Panc1 (cell line): ENCODE measurements around the gene SP6. TPM values are rescaled to one million over a fixed set of nuclear protein-coding genes. Genes with fewer than 3 reads are reported as not detected.

ENCODE experiments used
- ATAC-seq: fragments of 200-7000 bp; cut with Tn5 transposase; 2 replicates; pipeline ENCODE4 v1.9.1; 2020; ENCODE audit warnings: mild to moderate bottlenecking, moderate library complexity
- BruUV-seq: library from RNA; stranded (reverse); fragments of 400-500 nt; replicated peaks from 2 replicates; lab custom pipeline; 2021; lab: Mats Ljungman, UMichigan
- CTCF ChIA-PET: fragments of 300-600 bp; sonication (Branson Sonifier 250); formaldehyde crosslinking; loops from one replicate; lab custom pipeline; 2022; ENCODE audit warnings: antibody characterized with exemption; lab: Charles Lee
- POLR2A ChIA-PET: fragments of 300-600 bp; sonication (Branson Sonifier 250); formaldehyde crosslinking; loops from one replicate; lab custom pipeline; 2022; ENCODE audit warnings: antibody characterized with exemption; lab: Charles Lee
- DNase-seq: peaks from one replicate; pipeline ENCODE4 v3.0.0-alpha.2; 2010; ENCODE audit warnings: low read depth, low spot score
- H3K27ac ChIP-seq: 2 replicates; pipeline ENCODE4 v1.5.1; 2011; ENCODE audit warnings: mild to moderate bottlenecking, low read length, inconsistent platforms
- H3K27me3 ChIP-seq: fragments of 200-500 bp; sonication (Bioruptor generic); 2 replicates; pipeline ENCODE4 v1.6.0; 2014; ENCODE audit warnings: low read length, inconsistent platforms; ENCODE audit not compliant: control insufficient read depth, insufficient read depth
- H3K36me3 ChIP-seq: fragments of 200-500 bp; sonication (Bioruptor generic); 2 replicates; pipeline ENCODE4 v1.5.1; 2014; ENCODE audit warnings: inconsistent platforms, mild to moderate bottlenecking, low read length, moderate library complexity; ENCODE audit not compliant: control insufficient read depth, insufficient read depth
- H3K4me1 ChIP-seq: 2 replicates; pipeline ENCODE4 v1.5.1; 2011; ENCODE audit warnings: inconsistent platforms, mild to moderate bottlenecking, low read length, moderate library complexity; ENCODE audit not compliant: control insufficient read depth, insufficient read depth
- H3K4me3 ChIP-seq, 2 experiments: 2 replicates each; pipeline ENCODE4 v1.5.1; 2011 to 2012; ENCODE audit warnings: low read depth in 2 of 2, low read length in 2 of 2, mild to moderate bottlenecking in 2 of 2, inconsistent platforms in 1 of 2, moderate library complexity in 1 of 2
- H3K9me3 ChIP-seq: fragments of 200-500 bp; sonication (Bioruptor generic); 2 replicates; pipeline ENCODE4 v1.5.1; 2014; ENCODE audit warnings: low read depth, mild to moderate bottlenecking, inconsistent platforms, low read length, moderate library complexity; ENCODE audit not compliant: control insufficient read depth, insufficient read depth
- POLR2AphosphoS5 ChIP-seq: IDR thresholded peaks from 2 replicates; pipeline ENCODE4 v1.6.1; 2012; ENCODE audit warnings: mild to moderate bottlenecking, low read depth, low read length, moderate library complexity
- REST ChIP-seq, 2 experiments: IDR thresholded peaks; 2 replicates each; pipeline ENCODE4 v1.6.1; 2011 to 2012; ENCODE audit warnings: low read depth in 2 of 2, control low read depth in 1 of 2, low read length in 1 of 2, mild to moderate bottlenecking in 1 of 2, moderate library complexity in 1 of 2; ENCODE audit not compliant: insufficient read depth in 1 of 2
- SIN3A ChIP-seq: IDR thresholded peaks from 2 replicates; pipeline ENCODE4 v1.6.1; 2012; ENCODE audit warnings: low read depth, mild to moderate bottlenecking, low read length, moderate library complexity, borderline replicate concordance; ENCODE audit not compliant: insufficient read depth
- TCF7L2 ChIP-seq: IDR thresholded peaks from 2 replicates; pipeline ENCODE4 v1.6.1; 2011; ENCODE audit warnings: mild to moderate bottlenecking, low read depth, low read length, inconsistent platforms
- in situ Hi-C: cut with HindIII; loops from 2 replicates; pipeline ENCODE4 v1.10.0; 2016; ENCODE audit warnings: low sequenced_read_pairs, low pct_unique_long_range_greater_than_20kb
- intact Hi-C: fragments of 100-400 bp; cut with micrococcal nuclease; formaldehyde crosslinking; loops from one replicate; pipeline ENCODE4 v1.10.0; 2022; ENCODE audit not compliant: unreplicated experiment
- total RNA-seq: library from RNA; stranded (reverse); gene quantifications from one replicate; pipeline ENCODE4 v1.2.1, GENCODE V29; 2021; ENCODE audit not compliant: unreplicated experiment
- TF ChIP-seq, protein P1 (sequence below): fragments of 450-650 bp; IDR thresholded peaks from 2 replicates; pipeline ENCODE4 v1.5.1; 2017; ENCODE audit warnings: mild to moderate bottlenecking

The SP6 gene
- total RNA-seq, 1 experiment from 2014 or later: 4.0 TPM

DNA sequence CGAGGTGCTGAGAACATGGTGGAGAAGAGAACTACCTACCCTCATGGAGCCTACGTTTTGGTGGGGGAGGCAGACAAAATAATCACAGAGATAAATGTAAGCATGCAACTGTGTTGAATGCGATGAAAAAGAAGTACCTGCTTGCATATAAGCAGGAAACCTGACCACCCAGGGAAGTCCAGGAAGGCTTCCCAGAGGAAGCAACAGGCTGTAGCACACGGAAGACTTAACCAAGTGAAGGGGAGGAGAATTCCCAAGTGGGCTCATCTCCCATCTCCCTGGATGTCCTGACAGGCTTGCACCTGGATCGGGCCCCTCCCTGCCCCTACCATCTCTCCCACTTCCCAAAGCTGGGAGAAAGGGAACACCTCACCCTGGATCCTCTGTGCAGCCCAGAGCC, 11.9 kb downstream of the SP6 start:
- DNase-seq: no peak
- CTCF ChIA-PET: interaction anchor here (0.5 kb wide), 1 partner anchor 82 kb away, joined by 7 read pairs; no protein-coding TSS in a partner anchor
- TF ChIP-seq POLR2AphosphoS5 (no peak), REST (IDR thresholded peaks at IDR 0.05; ENCODE audit: insufficient read depth in 1 of 2, low read depth in 2 of 2, low read length in 1 of 2) (no peak), SIN3A (no peak), TCF7L2 (no peak)
- TF ChIP-seq, protein P1, sequence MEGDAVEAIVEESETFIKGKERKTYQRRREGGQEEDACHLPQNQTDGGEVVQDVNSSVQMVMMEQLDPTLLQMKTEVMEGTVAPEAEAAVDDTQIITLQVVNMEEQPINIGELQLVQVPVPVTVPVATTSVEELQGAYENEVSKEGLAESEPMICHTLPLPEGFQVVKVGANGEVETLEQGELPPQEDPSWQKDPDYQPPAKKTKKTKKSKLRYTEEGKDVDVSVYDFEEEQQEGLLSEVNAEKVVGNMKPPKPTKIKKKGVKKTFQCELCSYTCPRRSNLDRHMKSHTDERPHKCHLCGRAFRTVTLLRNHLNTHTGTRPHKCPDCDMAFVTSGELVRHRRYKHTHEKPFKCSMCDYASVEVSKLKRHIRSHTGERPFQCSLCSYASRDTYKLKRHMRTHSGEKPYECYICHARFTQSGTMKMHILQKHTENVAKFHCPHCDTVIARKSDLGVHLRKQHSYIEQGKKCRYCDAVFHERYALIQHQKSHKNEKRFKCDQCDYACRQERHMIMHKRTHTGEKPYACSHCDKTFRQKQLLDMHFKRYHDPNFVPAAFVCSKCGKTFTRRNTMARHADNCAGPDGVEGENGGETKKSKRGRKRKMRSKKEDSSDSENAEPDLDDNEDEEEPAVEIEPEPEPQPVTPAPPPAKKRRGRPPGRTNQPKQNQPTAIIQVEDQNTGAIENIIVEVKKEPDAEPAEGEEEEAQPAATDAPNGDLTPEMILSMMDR: no peak
- H3K4me1 ChIP-seq: peaks cover 13% of the 10 kb centered on the region
- H3K4me3 ChIP-seq: no peak overlapping the region
- ATAC-seq: no peak
- intact Hi-C loops: no loop called here
- no TSS peak for BruUV-seq
- H3K9me3 ChIP-seq: no peaks in the 10 kb centered on the region
- H3K27me3 ChIP-seq: no peaks in the 10 kb centered on the region
- in situ Hi-C loops: no loop called here
- POLR2A ChIA-PET: interaction anchor here (0.7 kb wide), 1 partner anchor 50 kb away, joined by 3 read pairs; no protein-coding TSS in a partner anchor
- no peak overlapping the region for H3K27ac ChIP-seq
- H3K36me3 ChIP-seq: no peaks in the 10 kb centered on the region

DNA sequence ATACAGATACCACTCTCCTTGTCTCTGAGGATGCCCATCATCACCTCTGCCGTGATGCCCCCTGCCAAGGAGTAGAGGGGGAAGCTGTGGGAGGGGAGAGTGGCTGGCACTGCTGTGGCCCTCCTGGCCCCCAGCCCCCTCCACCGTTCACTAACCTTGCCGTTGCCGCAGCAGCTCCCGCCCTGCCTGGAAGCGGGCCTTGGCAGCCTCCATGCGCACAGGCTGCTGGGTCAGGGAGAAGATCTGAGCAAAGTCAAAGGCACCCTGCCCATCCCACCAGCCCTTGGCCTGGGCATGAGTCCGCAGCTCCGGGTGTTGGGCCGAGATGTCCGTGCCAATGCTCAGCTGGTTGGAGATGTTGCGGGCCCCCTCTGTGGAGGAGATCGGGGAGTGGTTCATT, 12.3 kb downstream of the SP6 start:
- Histone ChIP-seq H3K9me3 (no peaks in the 10 kb centered on the region), H3K4me1 (peaks cover 8% of the 10 kb centered on the region), H3K27ac (no peak overlapping the region), H3K27me3 (no peaks in the 10 kb centered on the region), H3K4me3 (no peak overlapping the region), H3K36me3 (no peaks in the 10 kb centered on the region)
- TF ChIP-seq POLR2AphosphoS5 (no peak), SIN3A (no peak), REST (IDR thresholded peaks at IDR 0.05; ENCODE audit: insufficient read depth in 1 of 2, low read depth in 2 of 2, low read length in 1 of 2) (no peak), TCF7L2 (no peak)
- TF ChIP-seq, protein P1: no peak
- BruUV-seq: no TSS peak
- ATAC-seq (no peak), DNase-seq (no peak)
- in situ Hi-C loops (no loop called here), intact Hi-C loops (no loop called here)
- CTCF ChIA-PET: interaction anchor here (0.5 kb wide), 2 partner anchors 24 to 82 kb away, joined by 3 to 7 read pairs; no protein-coding TSS in a partner anchor
- POLR2A ChIA-PET: no interaction called here
